ENCODE data around the gene NALCN. TPM values are rescaled to one million over a fixed set of nuclear protein-coding genes. Genes with fewer than 3 reads are reported as not detected.

The NALCN gene
- total and polyA plus RNA-seq, 8 donors, result 0.51 to 5.1 (median 2.0) TPM

DNA sequence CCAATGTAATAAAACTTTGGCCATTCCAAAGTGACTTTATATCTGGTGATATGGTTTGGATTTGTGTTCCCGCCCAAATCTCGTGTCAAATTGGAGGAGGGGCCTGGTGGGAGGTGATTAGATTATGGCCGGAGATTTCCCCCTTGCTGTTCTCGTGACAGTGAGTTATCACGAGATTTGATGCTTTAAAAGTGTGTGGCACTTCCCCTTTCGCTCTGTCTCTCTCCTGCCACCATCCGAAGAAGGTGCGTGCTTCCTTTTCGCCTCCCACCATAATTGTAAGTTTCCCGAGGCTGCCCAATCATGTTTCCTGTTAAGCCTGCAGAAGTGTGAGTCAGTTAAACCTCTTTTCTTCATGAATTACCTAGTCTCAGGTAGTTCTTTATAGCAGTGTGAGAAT lies 9.3 kb upstream of the NALCN start:
- TF ChIP-seq, protein P1, sequence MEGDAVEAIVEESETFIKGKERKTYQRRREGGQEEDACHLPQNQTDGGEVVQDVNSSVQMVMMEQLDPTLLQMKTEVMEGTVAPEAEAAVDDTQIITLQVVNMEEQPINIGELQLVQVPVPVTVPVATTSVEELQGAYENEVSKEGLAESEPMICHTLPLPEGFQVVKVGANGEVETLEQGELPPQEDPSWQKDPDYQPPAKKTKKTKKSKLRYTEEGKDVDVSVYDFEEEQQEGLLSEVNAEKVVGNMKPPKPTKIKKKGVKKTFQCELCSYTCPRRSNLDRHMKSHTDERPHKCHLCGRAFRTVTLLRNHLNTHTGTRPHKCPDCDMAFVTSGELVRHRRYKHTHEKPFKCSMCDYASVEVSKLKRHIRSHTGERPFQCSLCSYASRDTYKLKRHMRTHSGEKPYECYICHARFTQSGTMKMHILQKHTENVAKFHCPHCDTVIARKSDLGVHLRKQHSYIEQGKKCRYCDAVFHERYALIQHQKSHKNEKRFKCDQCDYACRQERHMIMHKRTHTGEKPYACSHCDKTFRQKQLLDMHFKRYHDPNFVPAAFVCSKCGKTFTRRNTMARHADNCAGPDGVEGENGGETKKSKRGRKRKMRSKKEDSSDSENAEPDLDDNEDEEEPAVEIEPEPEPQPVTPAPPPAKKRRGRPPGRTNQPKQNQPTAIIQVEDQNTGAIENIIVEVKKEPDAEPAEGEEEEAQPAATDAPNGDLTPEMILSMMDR (IDR thresholded peaks at IDR 0.05), result no peak
- no peak for DNase-seq
- ATAC-seq, result no peak
- Histone ChIP-seq H3K27me3 (no peaks in the 10 kb centered on the region), H3K27ac (no peak overlapping the region), H3K4me3 (no peak overlapping the region), H3K36me3 (no peaks in the 10 kb centered on the region), H3K9me3 (no peaks in the 10 kb centered on the region), H3K4me1 (no peaks in the 10 kb centered on the region)
- intact Hi-C loops (cut with DNase I), result no loop called here
- 69 to 73% methylated on average over 10 of the region's 10 CpGs for WGBS, 2 donors
- no peak for FAIRE-seq

DNA sequence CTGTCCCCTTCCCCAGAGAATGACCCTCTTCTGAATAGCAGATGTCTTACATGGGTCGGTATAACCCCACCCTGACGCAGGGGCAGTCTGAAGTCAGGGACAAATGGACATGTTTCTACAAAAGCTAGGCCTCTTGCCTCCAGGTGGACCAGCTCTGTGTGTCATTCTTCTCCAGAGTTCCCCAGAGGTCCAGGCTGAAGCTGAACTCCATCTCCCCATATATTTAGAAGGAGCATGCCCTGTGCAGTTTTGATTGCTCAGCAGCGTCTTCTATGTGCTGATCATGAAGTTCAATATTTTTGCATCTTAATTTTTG lies 8.8 kb upstream of the NALCN start:
- no peak for DNase-seq
- H3K9me3 ChIP-seq, result no peaks in the 10 kb centered on the region
- H3K27ac ChIP-seq, result no peak overlapping the region
- TF ChIP-seq, protein P1 (IDR thresholded peaks at IDR 0.05), result no peak
- no peaks in the 10 kb centered on the region for H3K36me3 ChIP-seq
- no peak overlapping the region for H3K4me3 ChIP-seq
- no peak for FAIRE-seq
- intact Hi-C loops (cut with DNase I), result no loop called here
- no peaks in the 10 kb centered on the region for H3K4me1 ChIP-seq
- no peak for ATAC-seq
- WGBS, 2 donors, result 80 to 98% methylated on average over 3 of the region's 3 CpGs
- no peaks in the 10 kb centered on the region for H3K27me3 ChIP-seq

DNA sequence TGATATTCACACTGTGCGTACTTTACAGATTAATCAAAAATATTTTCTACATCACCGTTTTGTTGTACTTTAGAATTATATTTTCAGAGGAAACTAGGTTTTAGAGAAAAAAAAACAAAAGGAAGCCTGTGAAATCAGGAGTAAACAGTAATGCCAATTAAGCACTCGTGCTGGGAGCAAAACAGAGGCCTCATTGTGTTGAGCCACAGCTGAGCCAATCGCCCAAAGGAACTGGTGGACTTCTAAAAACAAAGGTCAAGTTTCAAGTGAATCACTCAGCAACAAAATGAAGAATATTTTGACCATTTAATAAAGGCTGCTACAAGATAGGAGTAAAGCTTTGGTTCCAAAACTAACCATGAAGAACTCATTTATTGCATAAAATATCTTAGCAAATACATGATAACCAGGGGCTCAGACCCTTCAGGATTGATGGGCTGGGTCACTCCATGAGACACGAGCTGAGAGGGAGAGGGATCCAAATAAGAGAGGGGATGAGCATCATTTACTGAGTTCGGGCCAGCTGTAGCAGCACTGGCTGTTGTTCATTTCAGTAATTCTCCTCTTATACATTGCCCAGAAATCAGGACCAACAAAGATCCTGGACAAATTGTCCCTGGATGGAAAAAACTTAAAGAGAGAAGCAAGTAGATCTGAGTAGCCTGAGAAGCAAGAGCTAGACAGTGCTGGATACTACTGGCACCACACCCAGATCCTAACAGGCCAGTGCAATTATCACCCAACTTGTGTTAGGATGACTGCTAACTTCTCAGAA lies 8.3 kb upstream of the NALCN start:
- H3K4me1 ChIP-seq, result no peaks in the 10 kb centered on the region
- H3K27ac ChIP-seq, result no peak overlapping the region
- no peak for FAIRE-seq
- no peak for DNase-seq
- H3K36me3 ChIP-seq, result no peaks in the 10 kb centered on the region
- no peaks in the 10 kb centered on the region for H3K27me3 ChIP-seq
- no peaks in the 10 kb centered on the region for H3K9me3 ChIP-seq
- 38 to 43% methylated on average over 6 of the region's 6 CpGs for WGBS, 2 donors
- intact Hi-C loops (cut with DNase I), result no loop called here
- TF ChIP-seq, protein P1 (IDR thresholded peaks at IDR 0.05), result no peak
- peak in 2 of 4 donors; percentile 58 to 65 for ATAC-seq
- H3K4me3 ChIP-seq, result no peak overlapping the region

DNA sequence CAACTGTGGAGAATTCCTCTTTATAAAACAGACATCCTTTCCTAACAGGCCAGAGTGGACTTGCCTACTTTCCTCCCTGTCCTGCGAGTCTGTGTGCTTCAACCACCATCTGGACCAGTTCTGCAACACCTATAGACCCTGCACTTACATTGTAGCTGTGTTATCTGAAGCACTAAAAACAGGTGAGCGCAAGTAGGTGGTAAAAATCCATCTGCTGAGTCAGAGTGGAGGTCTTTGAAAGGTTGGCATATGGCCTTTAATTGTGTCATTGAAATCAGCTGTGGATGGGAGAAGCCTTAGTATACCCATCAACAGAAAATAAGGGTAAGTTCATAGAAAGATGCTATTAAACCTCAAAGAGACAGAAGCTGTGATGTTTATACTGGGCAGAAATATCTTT lies 7.6 kb upstream of the NALCN start:
- intact Hi-C loops (cut with DNase I), result no loop called here
- no peaks in the 10 kb centered on the region for H3K9me3 ChIP-seq
- H3K4me3 ChIP-seq, result no peak overlapping the region
- no peak for DNase-seq
- TF ChIP-seq, protein P1 (IDR thresholded peaks at IDR 0.05), result no peak
- H3K36me3 ChIP-seq, result no peaks in the 10 kb centered on the region
- no peaks in the 10 kb centered on the region for H3K27me3 ChIP-seq
- no peak for ATAC-seq
- no peaks in the 10 kb centered on the region for H3K4me1 ChIP-seq
- H3K27ac ChIP-seq, result no peak overlapping the region
- FAIRE-seq, result no peak
- 81 to 85% methylated on average over 2 of the region's 2 CpGs for WGBS, 2 donors

DNA sequence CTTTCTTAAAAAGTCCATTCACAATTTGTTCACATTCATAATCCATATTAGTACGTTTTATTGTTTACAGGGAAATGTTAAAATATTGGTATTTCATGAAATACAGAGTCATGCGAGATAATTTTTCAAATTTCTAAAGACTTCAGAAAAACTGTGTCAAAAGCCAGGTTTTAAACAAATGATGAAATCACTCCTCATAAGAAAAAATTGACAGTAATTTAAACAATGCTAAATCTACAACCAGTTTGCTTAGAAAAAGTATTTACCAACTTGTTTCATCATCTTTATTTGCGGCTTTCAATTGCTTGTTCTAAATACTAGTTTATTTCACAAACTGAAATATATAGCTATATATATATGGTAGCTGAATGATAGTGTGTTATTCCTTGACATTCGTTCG lies 1.2 kb upstream of the NALCN start:
- Histone ChIP-seq H3K9me3 (no peaks in the 10 kb centered on the region), H3K36me3 (no peaks in the 10 kb centered on the region), H3K27ac (no peak overlapping the region), H3K4me1 (peaks cover 0 to 5% (median 3%) of the 10 kb centered on the region in 3 donors), H3K27me3 (no peaks in the 10 kb centered on the region), H3K4me3 (no peak overlapping the region)
- no peak for DNase-seq
- ATAC-seq, result no peak
- WGBS, 2 donors, result 71 to 80% methylated on average over 5 of the region's 5 CpGs
- TF ChIP-seq, protein P1 (IDR thresholded peaks at IDR 0.05), result no peak
- intact Hi-C loops (cut with DNase I), result no loop called here
- no peak for FAIRE-seq

Measured in pancreas (tissue), 10 donors.